ENCODE measurements around the gene RCAN2.

Gene RCAN2

GRCh38 chr6:46290421-46291274 is 200.6 kb downstream of the RCAN2 start:
- H3K27me3 Mint-ChIP-seq = peaks cover 52% of the 10 kb centered on the region
- H3K4me1 Mint-ChIP-seq = peaks cover 5% of the 10 kb centered on the region
- H3K4me3 Mint-ChIP-seq = no peak overlapping the region
- ATAC-seq (no peak), DNase-seq (no peak)
- no peak overlapping the region for H3K27ac Mint-ChIP-seq
- H3K9me3 Mint-ChIP-seq = no peaks in the 10 kb centered on the region

GRCh38 chr6:46289898-46290297 is 201.4 kb downstream of the RCAN2 start:
- DNase-seq (no peak), ATAC-seq (no peak)
- no peak overlapping the region for H3K27ac Mint-ChIP-seq
- peaks cover 45% of the 10 kb centered on the region for H3K27me3 Mint-ChIP-seq
- H3K4me3 Mint-ChIP-seq = no peak overlapping the region
- no peaks in the 10 kb centered on the region for H3K9me3 Mint-ChIP-seq
- peaks cover 5% of the 10 kb centered on the region for H3K4me1 Mint-ChIP-seq

- no peak overlapping the region for H3K4me3 Mint-ChIP-seq
- peak overlapping the region in 1 of 2 donors; percentile 28 for H3K27ac Mint-ChIP-seq
- H3K9me3 Mint-ChIP-seq = no peaks in the 10 kb centered on the region
- ATAC-seq (no peak), DNase-seq (no peak)
- H3K27me3 Mint-ChIP-seq = peaks cover 42% of the 10 kb centered on the region
- H3K4me1 Mint-ChIP-seq = peaks cover 5% of the 10 kb centered on the region
Measured at GRCh38 chr6:46288835-46289234, 202.4 kb downstream of the RCAN2 start.

- DNase-seq (no peak), ATAC-seq (no peak)
- peaks cover 36% of the 10 kb centered on the region for H3K27me3 Mint-ChIP-seq
- H3K4me3 Mint-ChIP-seq = no peak overlapping the region
- no peaks in the 10 kb centered on the region for H3K9me3 Mint-ChIP-seq
- peaks cover 5% of the 10 kb centered on the region for H3K4me1 Mint-ChIP-seq
- H3K27ac Mint-ChIP-seq = no peak overlapping the region
Measured at GRCh38 chr6:46287681-46288080, 203.6 kb downstream of the RCAN2 start.

- DNase-seq = no peak
- H3K4me1 Mint-ChIP-seq = peaks cover 5% of the 10 kb centered on the region
- peak overlapping the region in 1 of 2 donors; percentile 68 for H3K27ac Mint-ChIP-seq
- peaks cover 36% of the 10 kb centered on the region for H3K27me3 Mint-ChIP-seq
- no peak overlapping the region for H3K4me3 Mint-ChIP-seq
- no peaks in the 10 kb centered on the region for H3K9me3 Mint-ChIP-seq
- ATAC-seq = no peak
Measured at GRCh38 chr6:46287043-46287442, 204.2 kb downstream of the RCAN2 start.

- H3K4me1 Mint-ChIP-seq = no peaks in the 10 kb centered on the region
- H3K4me3 Mint-ChIP-seq = no peak overlapping the region
- peaks cover 30% of the 10 kb centered on the region for H3K27me3 Mint-ChIP-seq
- H3K27ac Mint-ChIP-seq = no peak overlapping the region
- DNase-seq = no peak
- H3K9me3 Mint-ChIP-seq = no peaks in the 10 kb centered on the region
- no peak for ATAC-seq
Measured at GRCh38 chr6:46284475-46284874, 206.8 kb downstream of the RCAN2 start.

GRCh38 chr6:46281110-46281509 is 210.1 kb downstream of the RCAN2 start:
- DNase-seq = no peak
- no peak overlapping the region for H3K27ac Mint-ChIP-seq
- no peak overlapping the region for H3K4me3 Mint-ChIP-seq
- peaks cover 26% of the 10 kb centered on the region for H3K27me3 Mint-ChIP-seq
- ATAC-seq = no peak
- no peaks in the 10 kb centered on the region for H3K9me3 Mint-ChIP-seq
- H3K4me1 Mint-ChIP-seq = no peaks in the 10 kb centered on the region

- DNase-seq (no peak), ATAC-seq (no peak)
- Mint-ChIP-seq H3K27me3 (peaks cover 34% of the 10 kb centered on the region), H3K9me3 (no peaks in the 10 kb centered on the region), H3K27ac (no peak overlapping the region), H3K4me1 (no peaks in the 10 kb centered on the region), H3K4me3 (no peak overlapping the region)
Measured at GRCh38 chr6:46279874-46280273, 211.4 kb downstream of the RCAN2 start.

GRCh38 chr6:46276576-46277142 is 214.6 kb downstream of the RCAN2 start:
- ATAC-seq (no peak), DNase-seq (no peak)
- Mint-ChIP-seq H3K27me3 (peaks cover 42% of the 10 kb centered on the region), H3K4me1 (no peaks in the 10 kb centered on the region), H3K4me3 (no peak overlapping the region), H3K9me3 (no peaks in the 10 kb centered on the region), H3K27ac (no peak overlapping the region)

GRCh38 chr6:46274502-46274901 is 216.7 kb downstream of the RCAN2 start:
- Mint-ChIP-seq H3K4me1 (no peaks in the 10 kb centered on the region), H3K9me3 (no peaks in the 10 kb centered on the region), H3K27ac (no peak overlapping the region), H3K4me3 (no peak overlapping the region), H3K27me3 (peaks cover 29% of the 10 kb centered on the region)
- ATAC-seq = no peak
- DNase-seq = no peak

GRCh38 chr6:46273911-46274310 is 217.3 kb downstream of the RCAN2 start:
- no peak overlapping the region for H3K27ac Mint-ChIP-seq
- H3K9me3 Mint-ChIP-seq = no peaks in the 10 kb centered on the region
- DNase-seq (no peak), ATAC-seq (no peak)
- H3K4me1 Mint-ChIP-seq = no peaks in the 10 kb centered on the region
- no peak overlapping the region for H3K4me3 Mint-ChIP-seq
- peaks cover 23% of the 10 kb centered on the region for H3K27me3 Mint-ChIP-seq

GRCh38 chr6:46271728-46272127 is 219.5 kb downstream of the RCAN2 start:
- ATAC-seq (no peak), DNase-seq (no peak)
- Mint-ChIP-seq H3K4me1 (no peaks in the 10 kb centered on the region), H3K27me3 (peaks cover 18% of the 10 kb centered on the region), H3K9me3 (no peaks in the 10 kb centered on the region), H3K27ac (no peak overlapping the region), H3K4me3 (no peak overlapping the region)

- H3K27ac Mint-ChIP-seq = no peak overlapping the region
Measured at GRCh38 chr6:46271107-46271506, 220.1 kb downstream of the RCAN2 start.

GRCh38 chr6:46270336-46270735 is 220.9 kb downstream of the RCAN2 start:
- H3K4me1 Mint-ChIP-seq = no peaks in the 10 kb centered on the region
- no peak overlapping the region for H3K4me3 Mint-ChIP-seq
- H3K27me3 Mint-ChIP-seq = peaks cover 8% of the 10 kb centered on the region
- DNase-seq = no peak
- H3K9me3 Mint-ChIP-seq = no peaks in the 10 kb centered on the region
- no peak for ATAC-seq
- H3K27ac Mint-ChIP-seq = no peak overlapping the region

More at GRCh38 chr6:46271107-46271506, 220.1 kb downstream of the RCAN2 start:
- no peak for DNase-seq
- Mint-ChIP-seq H3K27me3 (peaks cover 15% of the 10 kb centered on the region), H3K4me3 (no peak overlapping the region), H3K9me3 (no peaks in the 10 kb centered on the region), H3K4me1 (no peaks in the 10 kb centered on the region)
- no peak for ATAC-seq

GRCh38 chr6:46269447-46270229 is 221.6 kb downstream of the RCAN2 start:
- H3K27ac Mint-ChIP-seq = peak overlapping the region in 1 of 2 donors; percentile 61
- no peaks in the 10 kb centered on the region for H3K4me1 Mint-ChIP-seq
- H3K9me3 Mint-ChIP-seq = no peaks in the 10 kb centered on the region
- H3K27me3 Mint-ChIP-seq = peaks cover 8% of the 10 kb centered on the region
- DNase-seq (no peak), ATAC-seq (no peak)
- H3K4me3 Mint-ChIP-seq = no peak overlapping the region

GRCh38 chr6:46267515-46267914 is 223.7 kb downstream of the RCAN2 start:
- no peak for DNase-seq
- no peak for ATAC-seq
- no peak overlapping the region for H3K27ac Mint-ChIP-seq
- H3K4me1 Mint-ChIP-seq = no peaks in the 10 kb centered on the region
- H3K27me3 Mint-ChIP-seq = no peaks in the 10 kb centered on the region
- no peaks in the 10 kb centered on the region for H3K9me3 Mint-ChIP-seq
- H3K4me3 Mint-ChIP-seq = no peak overlapping the region
